AG04449 (cell line): ENCODE results near the gene ZNF235.
"Not testable (repeated sequence)": the region's sequence is repeated elsewhere in the genome, so short reads cannot be mapped to it uniquely, and the experiment has no call there.

ENCODE experiments used
- CTCF ChIA-PET: fragments of 350-600 bp; formaldehyde crosslinking; extraction: SDS; loops from one replicate; lab custom pipeline; 2021; ENCODE audit warnings: antibody characterized with exemption; lab: Yijun Ruan, JAX
- POLR2A ChIA-PET: fragments of 400-600, 350-600 bp; formaldehyde crosslinking; extraction: SDS; loops from one replicate; lab custom pipeline; 2020; ENCODE audit warnings: antibody characterized with exemption, inconsistent platforms; lab: Yijun Ruan, JAX
- DNase-seq: peaks from one replicate; pipeline ENCODE4 v3.0.0-alpha.2; 2010; ENCODE audit warnings: low read depth, low spot score
- H3K4me3 ChIP-seq: 2 replicates; pipeline ENCODE4 v1.5.1; 2011; ENCODE audit warnings: low read depth, mild to moderate bottlenecking, control low read depth, low read length
- TF ChIP-seq, protein P1 (sequence below): IDR thresholded peaks from one replicate; pipeline ENCODE4 v1.5.1; 2011; ENCODE audit warnings: mild to moderate bottlenecking, moderate library complexity, low read length, control low read depth, inconsistent platforms; ENCODE audit not compliant: insufficient read depth; ENCODE audit errors: missing control alignments

The ZNF235 gene

DNA sequence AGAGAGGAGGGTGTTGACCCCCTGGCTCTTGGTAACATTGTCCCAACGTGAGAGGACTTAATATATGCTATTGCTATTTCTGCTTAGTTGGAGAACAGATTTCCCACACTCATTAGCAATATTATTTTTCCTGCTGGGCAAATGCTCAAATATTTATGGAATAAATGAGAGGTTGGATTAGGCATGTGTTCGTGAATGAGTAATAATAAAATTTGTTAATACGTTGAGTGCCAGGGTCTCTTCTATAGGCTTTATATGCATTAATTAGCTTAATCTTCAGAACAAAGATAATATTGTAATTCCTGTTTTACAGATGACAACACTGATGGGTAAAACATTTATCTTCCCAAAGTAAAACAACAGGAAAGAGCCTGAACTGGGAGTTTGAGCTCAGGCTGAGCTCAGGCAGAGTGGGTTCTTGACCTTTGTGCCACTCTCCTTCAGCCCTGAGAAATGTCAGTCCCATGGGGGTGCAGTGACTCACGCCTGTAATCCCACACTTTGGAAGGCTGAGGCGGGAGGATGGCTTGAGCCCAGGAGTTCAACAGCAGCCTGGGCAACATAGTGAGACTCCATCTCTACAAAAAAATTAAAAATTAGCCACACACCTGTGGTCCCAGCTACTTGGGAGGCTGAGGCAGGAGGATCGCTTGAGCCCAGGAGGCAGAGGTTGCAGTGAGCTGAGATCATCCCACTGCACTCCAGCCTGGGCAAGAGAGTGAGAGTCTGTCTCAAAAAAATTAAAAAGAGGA lies 44.0 kb downstream of the ZNF235 start:
- ChIA-PET POLR2A (no interaction called here), CTCF (no interaction called here)
- H3K4me3 ChIP-seq, result no peak overlapping the region
- TF ChIP-seq, protein P1, sequence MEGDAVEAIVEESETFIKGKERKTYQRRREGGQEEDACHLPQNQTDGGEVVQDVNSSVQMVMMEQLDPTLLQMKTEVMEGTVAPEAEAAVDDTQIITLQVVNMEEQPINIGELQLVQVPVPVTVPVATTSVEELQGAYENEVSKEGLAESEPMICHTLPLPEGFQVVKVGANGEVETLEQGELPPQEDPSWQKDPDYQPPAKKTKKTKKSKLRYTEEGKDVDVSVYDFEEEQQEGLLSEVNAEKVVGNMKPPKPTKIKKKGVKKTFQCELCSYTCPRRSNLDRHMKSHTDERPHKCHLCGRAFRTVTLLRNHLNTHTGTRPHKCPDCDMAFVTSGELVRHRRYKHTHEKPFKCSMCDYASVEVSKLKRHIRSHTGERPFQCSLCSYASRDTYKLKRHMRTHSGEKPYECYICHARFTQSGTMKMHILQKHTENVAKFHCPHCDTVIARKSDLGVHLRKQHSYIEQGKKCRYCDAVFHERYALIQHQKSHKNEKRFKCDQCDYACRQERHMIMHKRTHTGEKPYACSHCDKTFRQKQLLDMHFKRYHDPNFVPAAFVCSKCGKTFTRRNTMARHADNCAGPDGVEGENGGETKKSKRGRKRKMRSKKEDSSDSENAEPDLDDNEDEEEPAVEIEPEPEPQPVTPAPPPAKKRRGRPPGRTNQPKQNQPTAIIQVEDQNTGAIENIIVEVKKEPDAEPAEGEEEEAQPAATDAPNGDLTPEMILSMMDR, result no peak
- DNase-seq, result no peak

DNA sequence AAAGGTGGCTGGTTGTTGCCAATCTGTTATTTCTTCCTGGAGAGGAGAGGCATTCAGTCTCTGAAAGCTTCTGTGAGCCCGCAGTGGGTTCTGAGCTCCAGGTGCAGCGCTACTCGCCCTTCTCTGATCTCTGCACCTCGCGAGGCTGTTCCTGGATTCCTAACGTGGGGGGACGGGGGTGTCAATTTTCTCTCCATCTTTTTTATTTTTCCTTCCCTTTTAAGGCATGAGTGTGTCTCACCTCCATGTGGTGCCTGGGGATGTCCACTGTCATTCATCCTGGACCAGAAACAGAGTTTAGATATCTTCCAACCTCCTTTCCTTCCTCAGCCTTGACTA lies 44.5 kb downstream of the ZNF235 start:
- peak overlapping the region; percentile 67 for H3K4me3 ChIP-seq
- ChIA-PET POLR2A (no interaction called here), CTCF (no interaction called here)
- DNase-seq, result no peak
- TF ChIP-seq, protein P1, result no peak

DNA sequence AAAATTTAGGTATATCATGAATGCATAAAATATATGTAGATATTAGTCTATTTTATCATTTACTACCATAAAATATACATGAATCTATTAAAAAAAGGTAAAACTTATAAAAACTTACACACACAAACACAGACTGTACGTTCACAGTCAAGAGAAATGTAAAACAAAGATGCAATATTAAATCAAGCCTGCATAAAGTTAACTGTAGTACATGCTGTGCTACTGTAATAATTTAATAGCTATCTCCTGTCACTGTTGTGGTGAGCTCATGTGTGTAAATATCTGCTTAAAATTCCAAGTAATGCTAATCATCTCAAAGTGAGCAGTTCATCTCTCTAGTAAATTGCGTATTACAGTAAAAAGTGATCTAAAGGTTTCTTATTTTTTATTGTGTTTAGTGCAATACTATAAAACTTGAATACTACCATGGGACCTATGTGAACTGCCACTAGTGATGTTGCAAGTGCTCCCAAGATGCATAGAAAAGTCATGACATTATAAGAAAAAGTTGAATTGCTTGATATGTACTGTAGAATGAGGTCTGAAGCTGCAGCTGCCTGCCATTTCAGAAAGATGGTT lies 45.9 kb downstream of the ZNF235 start:
- H3K4me3 ChIP-seq, result no peak overlapping the region
- TF ChIP-seq, protein P1, result no peak
- ChIA-PET CTCF (no interaction called here), POLR2A (no interaction called here)
- DNase-seq, result no peak

DNA sequence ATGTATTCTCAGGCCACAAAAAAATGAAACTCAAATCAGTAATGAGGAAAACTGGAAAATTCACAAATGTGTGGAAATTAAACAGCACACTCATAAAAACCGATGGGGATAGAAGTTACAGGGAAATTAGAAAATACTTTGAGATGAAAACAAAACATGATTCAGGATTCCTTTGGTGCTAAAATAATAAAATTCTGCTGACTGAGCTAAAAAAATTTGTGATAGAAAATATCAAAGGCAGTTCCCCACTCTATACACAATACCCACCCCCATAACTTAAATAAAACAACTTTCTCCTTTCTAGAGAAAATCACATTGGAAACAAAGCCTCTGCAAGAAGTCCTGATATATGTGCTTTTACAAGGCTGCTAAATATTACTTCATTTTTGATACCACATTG lies 46.7 kb downstream of the ZNF235 start:
- no peak overlapping the region for H3K4me3 ChIP-seq
- no peak for DNase-seq
- ChIA-PET CTCF (no interaction called here), POLR2A (no interaction called here)
- TF ChIP-seq, protein P1, result no peak

DNA sequence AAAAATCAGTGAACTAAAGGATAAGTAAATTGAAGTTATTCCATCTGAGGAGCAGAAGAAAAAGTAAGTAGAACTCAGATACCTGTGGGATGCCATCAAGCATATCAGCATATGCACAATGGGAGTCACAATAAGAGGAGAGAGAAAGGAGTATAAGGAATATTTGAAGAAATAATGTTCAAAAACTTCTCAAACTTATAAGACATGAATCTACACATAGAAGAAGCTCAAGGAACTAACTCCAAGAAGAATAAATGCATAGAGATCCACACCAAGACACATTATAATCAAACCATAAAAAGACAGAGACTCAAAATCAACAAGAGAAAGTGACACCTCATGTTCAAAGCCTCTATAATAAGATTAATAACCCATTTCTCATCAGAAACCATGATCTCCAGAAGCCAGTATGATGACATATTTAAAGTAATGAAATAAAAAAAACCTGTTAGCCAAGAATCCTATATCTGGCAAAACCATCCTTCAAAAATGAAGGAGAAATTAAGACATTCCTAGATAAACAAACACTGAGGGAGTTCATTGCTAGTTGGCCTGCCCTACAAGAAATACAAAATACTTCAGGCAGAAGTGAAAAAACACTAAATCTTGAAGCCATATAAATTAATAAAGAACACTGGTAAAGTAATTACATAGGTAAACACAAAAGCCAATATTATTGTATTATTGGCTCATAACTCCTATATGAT lies 49.0 kb downstream of the ZNF235 start:
- ChIA-PET CTCF (no interaction called here), POLR2A (no interaction called here)
- H3K4me3 ChIP-seq, result no peak overlapping the region
- DNase-seq, result no peak
- TF ChIP-seq, protein P1, result no peak

DNA sequence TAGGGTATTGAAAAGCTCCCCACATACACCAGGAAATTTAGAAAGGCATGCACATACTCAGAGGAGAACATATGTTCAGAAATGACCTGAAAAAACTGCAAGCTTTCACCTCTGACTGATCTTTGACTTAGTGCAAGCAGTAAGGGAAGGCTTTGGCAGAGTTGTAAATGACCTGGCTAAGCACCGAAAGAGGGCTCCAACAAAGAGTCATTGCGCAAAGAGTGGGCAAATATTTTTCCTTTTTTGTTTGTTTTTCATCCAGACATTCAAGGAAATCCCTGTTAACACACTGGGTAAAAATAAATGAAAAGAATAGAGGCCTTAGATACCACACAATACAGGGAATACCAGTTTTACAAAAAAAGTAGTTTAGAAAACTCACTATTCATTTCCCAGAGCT lies 50.3 kb downstream of the ZNF235 start:
- CTCF ChIA-PET, result no interaction called here
- TF ChIP-seq, protein P1, result no peak
- H3K4me3 ChIP-seq, result no peak overlapping the region
- DNase-seq, result no peak
- POLR2A ChIA-PET, result no interaction called here

DNA sequence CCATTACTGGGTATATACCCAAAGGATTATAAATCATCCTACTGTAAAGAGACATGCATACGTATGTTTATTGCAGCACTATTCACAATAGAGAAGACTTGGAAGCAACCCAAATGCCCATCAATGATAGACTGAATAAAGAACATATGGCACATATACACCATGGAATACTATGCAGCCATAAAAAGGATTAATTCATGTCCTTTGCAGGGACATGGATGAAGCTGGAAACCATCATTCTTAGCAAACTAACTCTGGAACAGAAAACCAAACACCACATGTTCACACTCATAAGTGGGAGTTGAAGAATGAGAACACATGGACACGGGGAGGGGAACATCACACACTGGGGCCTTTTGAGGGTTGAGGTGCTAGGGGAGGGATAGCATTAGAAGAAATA lies 51.4 kb downstream of the ZNF235 start:
- POLR2A ChIA-PET, DNase-seq, CTCF ChIA-PET, H3K4me3 ChIP-seq: not testable (repeated sequence)

DNA sequence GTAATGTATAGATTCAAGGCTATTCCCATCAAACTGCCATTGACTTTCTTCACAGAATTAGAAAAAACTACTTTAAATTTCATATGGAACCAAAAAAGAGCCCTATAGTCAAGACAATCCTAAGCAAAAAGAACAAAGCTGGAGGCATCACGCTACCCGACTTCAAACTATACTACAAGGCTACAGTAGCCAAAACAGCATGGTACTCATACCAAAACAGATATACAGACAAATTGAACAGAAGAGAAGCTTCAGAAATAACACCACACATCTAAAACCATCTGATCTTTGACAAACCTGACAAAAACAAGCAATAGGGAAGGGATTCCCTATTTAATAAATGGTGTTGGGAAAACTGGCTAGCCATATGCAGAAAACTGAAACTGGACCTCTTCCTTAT lies 52.5 kb downstream of the ZNF235 start:
- CTCF ChIA-PET, POLR2A ChIA-PET, DNase-seq, H3K4me3 ChIP-seq: not testable (repeated sequence)
